IMR-90 (cell line): ENCODE data around the gene CALN1.

Experiments
- CEBPB ChIP-seq: IDR thresholded peaks from 2 replicates; pipeline ENCODE4 v1.6.1; 2012; ENCODE audit warnings: low read depth, low read length, improper control_type of control experiment
- FOS ChIP-seq: fragments of 150-350 bp; IDR thresholded peaks from 2 replicates; pipeline ENCODE4 v1.6.1; 2016; ENCODE audit warnings: low read depth, low read length
- POLR2A ChIP-seq: IDR thresholded peaks from 2 replicates; pipeline ENCODE4 v1.6.1; 2012; ENCODE audit warnings: mild to moderate bottlenecking, low read depth, low read length
- RCOR1 ChIP-seq: IDR thresholded peaks from 2 replicates; pipeline ENCODE4 v1.6.1; 2012; ENCODE audit warnings: mild to moderate bottlenecking, low read length, improper control_type of control experiment; ENCODE audit not compliant: insufficient replicate concordance
- SMC3 ChIP-seq: fragments of 150-350 bp; IDR thresholded peaks from 2 replicates; pipeline ENCODE4 v1.6.1; 2016; ENCODE audit warnings: low read depth, mild to moderate bottlenecking, antibody characterized with exemption, low read length, moderate library complexity
- USF2 ChIP-seq: fragments of 150-350 bp; IDR thresholded peaks from 2 replicates; pipeline ENCODE4 v1.6.1; 2017; ENCODE audit warnings: mild to moderate bottlenecking, antibody characterized with exemption, low read length, low read depth
- TF ChIP-seq, protein P1 (sequence below): conservative IDR thresholded peaks from 2 replicates; pipeline ENCODE4 v1.5.1; 2012; ENCODE audit warnings: mild to moderate bottlenecking, low read depth, low read length, improper control_type of control experiment

- TF ChIP-seq RCOR1, result no peak
- TF ChIP-seq, protein P1, sequence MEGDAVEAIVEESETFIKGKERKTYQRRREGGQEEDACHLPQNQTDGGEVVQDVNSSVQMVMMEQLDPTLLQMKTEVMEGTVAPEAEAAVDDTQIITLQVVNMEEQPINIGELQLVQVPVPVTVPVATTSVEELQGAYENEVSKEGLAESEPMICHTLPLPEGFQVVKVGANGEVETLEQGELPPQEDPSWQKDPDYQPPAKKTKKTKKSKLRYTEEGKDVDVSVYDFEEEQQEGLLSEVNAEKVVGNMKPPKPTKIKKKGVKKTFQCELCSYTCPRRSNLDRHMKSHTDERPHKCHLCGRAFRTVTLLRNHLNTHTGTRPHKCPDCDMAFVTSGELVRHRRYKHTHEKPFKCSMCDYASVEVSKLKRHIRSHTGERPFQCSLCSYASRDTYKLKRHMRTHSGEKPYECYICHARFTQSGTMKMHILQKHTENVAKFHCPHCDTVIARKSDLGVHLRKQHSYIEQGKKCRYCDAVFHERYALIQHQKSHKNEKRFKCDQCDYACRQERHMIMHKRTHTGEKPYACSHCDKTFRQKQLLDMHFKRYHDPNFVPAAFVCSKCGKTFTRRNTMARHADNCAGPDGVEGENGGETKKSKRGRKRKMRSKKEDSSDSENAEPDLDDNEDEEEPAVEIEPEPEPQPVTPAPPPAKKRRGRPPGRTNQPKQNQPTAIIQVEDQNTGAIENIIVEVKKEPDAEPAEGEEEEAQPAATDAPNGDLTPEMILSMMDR, result no peak
- TF ChIP-seq CEBPB, result no peak
- no peak for TF ChIP-seq POLR2A
- TF ChIP-seq SMC3, result no peak
- no peak for TF ChIP-seq USF2
- no peak for TF ChIP-seq FOS
These were observed 439.6 kb downstream of the CALN1 start for GRCh38 chr7:71972534-71972933.
